GM18517 (cell line): Measurements from ENCODE around the gene DYNLRB1.

Source experiments
- ATAC-seq: cut with Tn5 transposase; IDR thresholded peaks from one replicate; pipeline ENCODE4 v1.9.1; 2021; ENCODE audit warnings: mild to moderate bottlenecking, moderate library complexity; ENCODE audit not compliant: unreplicated experiment

Gene DYNLRB1

GRCh38 chr20:34577061-34577460 is 60.8 kb downstream of the DYNLRB1 start:
- no peak for ATAC-seq

DNA sequence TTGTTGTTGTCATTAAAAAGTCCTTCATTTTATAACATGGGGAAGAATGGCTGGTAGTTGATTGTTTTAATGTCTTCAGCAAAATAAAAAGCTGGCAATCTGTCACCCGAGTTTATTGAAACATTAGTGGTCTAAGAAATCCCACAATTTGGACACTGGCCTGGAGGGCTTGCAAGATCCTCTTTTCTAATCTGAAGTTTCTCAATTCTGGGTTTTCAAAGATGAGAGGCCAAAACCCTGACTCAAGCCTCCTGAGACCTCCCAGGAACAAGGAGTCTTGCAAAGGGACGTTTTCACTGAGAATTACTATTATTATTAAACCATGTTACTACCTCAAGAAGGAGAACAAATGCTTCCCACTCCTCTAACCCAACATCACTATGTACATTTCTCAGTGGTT is 61.8 kb downstream of the DYNLRB1 start:
- no peak for ATAC-seq

- no peak for ATAC-seq
Measured at GRCh38 chr20:34578521-34578920, 62.3 kb downstream of the DYNLRB1 start.

DNA sequence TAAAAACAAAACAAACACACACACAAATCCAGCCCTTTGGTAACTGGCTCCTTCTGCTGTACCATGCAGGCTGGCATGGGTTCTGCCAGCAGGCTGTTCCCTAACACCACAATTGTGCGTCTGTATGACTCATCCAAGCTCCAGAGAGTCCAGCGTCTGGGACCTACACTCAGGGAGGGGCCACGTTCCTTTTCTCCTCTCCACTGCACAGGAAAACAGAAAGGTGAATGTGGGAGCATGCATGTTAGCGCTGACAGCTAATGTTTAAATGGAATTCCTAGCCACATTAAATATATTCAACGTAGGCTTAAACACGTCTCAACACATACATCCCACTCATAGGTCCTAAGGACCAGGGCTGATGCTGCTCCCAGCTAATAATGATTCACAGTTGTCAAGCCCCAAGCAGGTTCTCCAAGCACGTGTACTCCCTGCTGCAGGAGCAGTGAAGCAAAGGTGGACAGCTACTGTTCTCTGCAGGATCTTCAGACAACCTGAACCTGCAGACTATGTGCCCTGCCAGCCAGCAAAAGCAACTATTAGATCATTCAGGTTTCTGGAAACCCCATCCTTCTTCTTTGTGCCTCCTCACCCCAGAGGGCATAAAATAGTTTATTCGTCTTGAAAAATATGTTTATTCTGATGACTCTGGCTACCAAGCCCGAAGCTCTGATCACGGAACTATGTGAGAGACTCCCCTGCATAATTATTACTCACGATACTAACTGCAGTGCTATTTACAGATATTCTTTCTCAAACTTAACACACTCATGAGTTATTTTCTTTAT is 63.2 kb downstream of the DYNLRB1 start:
- ATAC-seq: no peak

GRCh38 chr20:34579979-34580940 is 64.0 kb downstream of the DYNLRB1 start:
- ATAC-seq: no peak

GRCh38 chr20:34581341-34582184 is 65.3 kb downstream of the DYNLRB1 start:
- ATAC-seq: no peak

- no peak for ATAC-seq
Measured at GRCh38 chr20:34582221-34582620, 66.0 kb downstream of the DYNLRB1 start.

DNA sequence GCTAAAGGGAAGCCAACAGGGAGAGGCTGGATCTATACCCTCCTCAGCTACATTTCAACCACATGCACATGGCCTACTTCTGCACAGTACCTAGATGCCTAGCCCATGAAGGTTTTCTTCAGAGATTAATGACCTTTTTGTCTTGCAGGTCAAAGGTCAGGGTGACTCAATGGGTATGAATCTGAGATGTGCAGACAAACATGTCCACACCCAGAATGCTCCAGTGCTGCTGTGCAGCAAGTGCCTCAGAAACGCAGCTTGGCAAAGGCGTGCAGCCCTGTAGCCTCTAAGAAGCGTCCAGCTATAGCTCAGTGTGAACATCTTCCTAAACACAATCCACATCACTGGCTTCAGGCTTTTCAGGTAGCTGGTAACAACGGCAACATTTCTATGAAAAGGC is 66.7 kb downstream of the DYNLRB1 start:
- ATAC-seq: no peak

GRCh38 chr20:34583544-34583943 is 67.3 kb downstream of the DYNLRB1 start:
- ATAC-seq: no peak

DNA sequence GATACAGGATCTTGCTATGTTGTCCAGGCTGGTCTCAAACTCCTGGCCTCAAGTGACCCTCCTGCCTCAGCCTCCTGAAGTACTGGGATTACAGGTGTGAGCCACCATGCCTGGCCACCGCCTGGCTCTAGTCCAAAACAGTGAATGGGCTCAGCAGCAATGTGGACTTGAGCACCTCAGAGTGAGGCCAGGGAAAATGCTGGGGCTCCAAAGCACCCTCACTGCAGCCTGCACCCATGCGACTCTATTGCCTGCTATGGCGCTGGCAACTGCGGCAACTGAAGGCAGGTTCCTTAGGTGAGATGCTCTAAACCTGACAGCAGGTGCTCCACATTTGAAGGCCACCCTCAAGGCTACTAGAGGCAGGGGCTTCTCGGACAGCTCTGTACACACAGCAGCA is 68.8 kb downstream of the DYNLRB1 start:
- ATAC-seq: no peak

GRCh38 chr20:34586488-34587163 is 70.4 kb downstream of the DYNLRB1 start:
- no peak for ATAC-seq
